Stimulated activated CD4-positive, alpha-beta T cell treated with anti-CD3 and anti-CD28 coated beads, Interleukin-4, amount 100 ng/mL, for 4 hours (primary cell): Measurements from ENCODE around the gene TMEM14A.
"Not testable (repeated sequence)": the region's sequence is repeated elsewhere in the genome, so short reads cannot be mapped to it uniquely, and the experiment has no call there.

Experiments used
- DNase-seq, 2 experiments: peaks; one replicate each; pipeline ENCODE4 v3.0.0-alpha.2; 2020

Gene TMEM14A

GRCh38 chr6:52704060-52704459, 33.1 kb downstream of the TMEM14A start:
- DNase-seq = no peak

GRCh38 chr6:52704781-52705502, 34.0 kb downstream of the TMEM14A start:
- DNase-seq = not testable (repeated sequence)

GRCh38 chr6:52706001-52706400, 35.1 kb downstream of the TMEM14A start:
- DNase-seq = no peak

GRCh38 chr6:52707963-52708680, 37.2 kb downstream of the TMEM14A start:
- no peak for DNase-seq

GRCh38 chr6:52712136-52712535, 41.2 kb downstream of the TMEM14A start:
- DNase-seq = no peak

GRCh38 chr6:52714761-52715160, 43.8 kb downstream of the TMEM14A start:
- not testable (repeated sequence) for DNase-seq

- DNase-seq = no peak
These were observed 47.6 kb downstream of the TMEM14A start for GRCh38 chr6:52718550-52718949.

GRCh38 chr6:52720321-52720720, 49.4 kb downstream of the TMEM14A start:
- DNase-seq = no peak

- DNase-seq = no peak
These were observed 53.1 kb downstream of the TMEM14A start for GRCh38 chr6:52724042-52724405.

GRCh38 chr6:52724406-52725121, 53.7 kb downstream of the TMEM14A start:
- peak; percentile 34 to 42 for DNase-seq

GRCh38 chr6:52725143-52725534, 54.2 kb downstream of the TMEM14A start:
- DNase-seq = no peak

- no peak for DNase-seq
These were observed 54.8 kb downstream of the TMEM14A start for GRCh38 chr6:52725535-52726192.

- no peak for DNase-seq
These were observed 55.3 kb downstream of the TMEM14A start for GRCh38 chr6:52726193-52726542.

GRCh38 chr6:52726741-52727535, 56.0 kb downstream of the TMEM14A start:
- DNase-seq = no peak

GRCh38 chr6:52727908-52728307, 57.0 kb downstream of the TMEM14A start:
- no peak for DNase-seq

GRCh38 chr6:52728394-52728793, 57.5 kb downstream of the TMEM14A start:
- DNase-seq = no peak

- no peak for DNase-seq
These were observed 58.7 kb downstream of the TMEM14A start for GRCh38 chr6:52729576-52729975.

GRCh38 chr6:52731719-52732118, 60.8 kb downstream of the TMEM14A start:
- DNase-seq = no peak

GRCh38 chr6:52733172-52733571, 62.3 kb downstream of the TMEM14A start:
- DNase-seq = no peak

GRCh38 chr6:52734072-52734471, 63.2 kb downstream of the TMEM14A start:
- no peak for DNase-seq

- DNase-seq = no peak
These were observed 64.2 kb downstream of the TMEM14A start for GRCh38 chr6:52735071-52735470.

GRCh38 chr6:52736145-52736544, 65.2 kb downstream of the TMEM14A start:
- DNase-seq = no peak
